Measurements from ENCODE around the gene TMEM129. TPM values are rescaled to one million over a fixed set of nuclear protein-coding genes. Genes with fewer than 3 reads are reported as not detected.

Gene TMEM129
- total and polyA plus RNA-seq, 10 of the 15 experiments (the other 5 are each of a cell fraction or from before 2014, with no cell fraction given), result 0.19 to 24.9 (median 13.2) TPM

DNA sequence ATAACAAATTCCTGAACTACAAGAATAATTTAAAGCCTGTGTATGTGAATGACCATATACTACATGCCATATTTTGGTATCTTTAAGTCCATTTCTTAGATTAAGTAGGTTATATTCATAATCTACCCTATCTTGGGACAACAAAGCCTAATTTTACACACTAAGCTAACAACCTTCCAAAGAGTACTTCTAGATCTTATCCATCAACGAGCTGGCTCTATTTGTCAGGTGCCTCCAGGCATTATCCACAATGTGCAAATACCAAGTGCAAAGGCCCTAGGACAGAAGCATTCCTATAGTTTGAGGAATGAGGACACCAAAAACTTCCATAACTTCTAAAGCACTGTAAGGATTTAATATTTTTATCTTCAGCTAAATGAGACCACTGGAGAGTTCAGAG lies 12.5 kb downstream of the TMEM129 start:
- Histone ChIP-seq H3K79me2 (ENCODE audit: control insufficient read depth, insufficient read depth, low read length) (peaks cover 88% of the 10 kb centered on the region), H3K4me1 (ENCODE audit: control insufficient read depth, insufficient read depth, low read length) (peaks cover 10% of the 10 kb centered on the region), H3K27me3 (replicated peaks in 1 of 2; ENCODE audit: control insufficient read depth in 2 of 2, insufficient read depth in 2 of 2, low read length in 1 of 2) (no peaks in the 10 kb centered on the region), H3K4me2 (ENCODE audit: control insufficient read depth, insufficient read depth) (peak overlapping the region; percentile 95), H2AFZ (ENCODE audit: control insufficient read depth, low read depth, low read length) (no peak overlapping the region), H3K4me3 (peak overlapping the region; percentile 100; the same call in 1 of the 2 replicates), H3K36me3 (ENCODE audit: control insufficient read depth in 2 of 2, insufficient read depth in 2 of 2, low read length in 1 of 2) (peaks cover 2 to 22% of the 10 kb centered on the region in 2 experiments), H3K9me3 (replicated peaks; ENCODE audit: control insufficient read depth, insufficient read depth, low read length) (no peaks in the 10 kb centered on the region), H3K9ac (ENCODE audit: control insufficient read depth, insufficient read depth, low read length) (no peak overlapping the region), H4K20me1 (ENCODE audit: control insufficient read depth, insufficient read depth) (no peaks in the 10 kb centered on the region; the same call in 1 of the 2 replicates), H3K27ac (ENCODE audit: control insufficient read depth, insufficient read depth) (no peak overlapping the region)
- ChIA-PET CTCF (interaction anchor here (0.5 to 16.2 kb wide), 6 partner anchors 10 to 1020 kb away, joined by 3 to 258 read pairs (median 9); no protein-coding TSS in a partner anchor), POLR2A (interaction anchor here (1.0 to 3.0 kb wide), 5 partner anchors 9 to 19 kb away, joined by 3 to 30 read pairs (median 7); partner anchors contain the start of gene TMEM129), SMC1A (ENCODE audit: uncharacterized antibody, unreplicated experiment) (interaction anchor here (0.7 to 4.9 kb wide), 4 partner anchors 9 to 16 kb away, joined by 3 to 34 read pairs (median 18); partner anchors contain the start of genes TACC3 and TMEM129), RAD21 (ENCODE audit: unreplicated experiment) (interaction anchor here (1.2 to 3.2 kb wide), 5 partner anchors 9 to 19 kb away, joined by 3 to 23 read pairs (median 5); no protein-coding TSS in a partner anchor)
- ATAC-seq, result no peak
- intact Hi-C loops (cut with micrococcal nuclease; ENCODE audit: unreplicated experiment) (no loop called here), in situ Hi-C loops (cut with MboI) (no loop called here)
- 50% methylated on average over 1 of the region's 1 CpG for WGBS (ENCODE audit: insufficient coverage, insufficient replicate concordance, low lambda C conversion rate, missing lambda C conversion rate)
- TF ChIP-seq FOXK2 (IDR thresholded peaks at IDR 0.05) (no peak), MXI1 (IDR thresholded peaks at IDR 0.05; ENCODE audit: low read depth, low read length) (no peak), IRF3 (IDR thresholded peaks at IDR 0.05) (no peak), RBBP5 (conservative IDR thresholded peaks at IDR 0.05) (no peak), BCL11A (IDR thresholded peaks at IDR 0.05; ENCODE audit: low read depth, low read length) (no peak), ATF3 (IDR thresholded peaks at IDR 0.05; ENCODE audit: borderline replicate concordance, extremely low read depth, low read depth, low read length) (no peak), POLR2AphosphoS5 (IDR thresholded peaks at IDR 0.05; ENCODE audit: low read length) (no peak), EZH2 (IDR thresholded peaks at IDR 0.05; ENCODE audit: borderline replicate concordance, control insufficient read depth, low read depth, low read length) (no peak), RUNX3 (IDR thresholded peaks at IDR 0.05; ENCODE audit: low read length) (no peak), RFX5 (IDR thresholded peaks at IDR 0.05; ENCODE audit: low read depth, low read length) (no peak), ZNF622 (IDR thresholded peaks at IDR 0.05) (no peak), NR2C2 (IDR thresholded peaks at IDR 0.05; ENCODE audit: borderline replicate concordance, control insufficient read depth, insufficient read length, low read depth) (no peak), SUPT20H (IDR thresholded peaks at IDR 0.05; ENCODE audit: borderline replicate concordance, control insufficient read depth, low read depth, low read length) (no peak), SPI1 (IDR thresholded peaks at IDR 0.05; ENCODE audit: borderline replicate concordance, insufficient read depth, low read depth, low read length) (no peak), ZNF24 (IDR thresholded peaks at IDR 0.05) (no peak)
- TF ChIP-seq, protein P1, sequence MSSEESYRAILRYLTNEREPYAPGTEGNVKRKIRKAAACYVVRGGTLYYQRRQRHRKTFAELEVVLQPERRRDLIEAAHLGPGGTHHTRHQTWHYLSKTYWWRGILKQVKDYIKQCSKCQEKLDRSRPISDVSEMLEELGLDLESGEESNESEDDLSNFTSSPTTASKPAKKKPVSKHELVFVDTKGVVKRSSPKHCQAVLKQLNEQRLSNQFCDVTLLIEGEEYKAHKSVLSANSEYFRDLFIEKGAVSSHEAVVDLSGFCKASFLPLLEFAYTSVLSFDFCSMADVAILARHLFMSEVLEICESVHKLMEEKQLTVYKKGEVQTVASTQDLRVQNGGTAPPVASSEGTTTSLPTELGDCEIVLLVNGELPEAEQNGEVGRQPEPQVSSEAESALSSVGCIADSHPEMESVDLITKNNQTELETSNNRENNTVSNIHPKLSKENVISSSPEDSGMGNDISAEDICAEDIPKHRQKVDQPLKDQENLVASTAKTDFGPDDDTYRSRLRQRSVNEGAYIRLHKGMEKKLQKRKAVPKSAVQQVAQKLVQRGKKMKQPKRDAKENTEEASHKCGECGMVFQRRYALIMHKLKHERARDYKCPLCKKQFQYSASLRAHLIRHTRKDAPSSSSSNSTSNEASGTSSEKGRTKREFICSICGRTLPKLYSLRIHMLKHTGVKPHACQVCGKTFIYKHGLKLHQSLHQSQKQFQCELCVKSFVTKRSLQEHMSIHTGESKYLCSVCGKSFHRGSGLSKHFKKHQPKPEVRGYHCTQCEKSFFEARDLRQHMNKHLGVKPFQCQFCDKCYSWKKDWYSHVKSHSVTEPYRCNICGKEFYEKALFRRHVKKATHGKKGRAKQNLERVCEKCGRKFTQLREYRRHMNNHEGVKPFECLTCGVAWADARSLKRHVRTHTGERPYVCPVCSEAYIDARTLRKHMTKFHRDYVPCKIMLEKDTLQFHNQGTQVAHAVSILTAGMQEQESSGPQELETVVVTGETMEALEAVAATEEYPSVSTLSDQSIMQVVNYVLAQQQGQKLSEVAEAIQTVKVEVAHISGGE (CRISPR knock-in tag; IDR thresholded peaks at IDR 0.05), result no peak
- FAIRE-seq, result no peak
- no TSS peak for BruUV-seq (replicated peaks)
- DNase-seq (ENCODE audit: low read depth, low spot score), result no peak

Measured in GM12878 (cell line).